ENCODE measurements around the gene CCDC3. TPM values are rescaled to one million over a fixed set of nuclear protein-coding genes. Genes with fewer than 3 reads are reported as not detected.
A peak's percentile ranks its signal among the peaks of the same experiment; 100 is the strongest.

The CCDC3 gene
- total and polyA plus RNA-seq, 5 experiments from 2014 or later: 0.10 TPM; not detected in 4

DNA sequence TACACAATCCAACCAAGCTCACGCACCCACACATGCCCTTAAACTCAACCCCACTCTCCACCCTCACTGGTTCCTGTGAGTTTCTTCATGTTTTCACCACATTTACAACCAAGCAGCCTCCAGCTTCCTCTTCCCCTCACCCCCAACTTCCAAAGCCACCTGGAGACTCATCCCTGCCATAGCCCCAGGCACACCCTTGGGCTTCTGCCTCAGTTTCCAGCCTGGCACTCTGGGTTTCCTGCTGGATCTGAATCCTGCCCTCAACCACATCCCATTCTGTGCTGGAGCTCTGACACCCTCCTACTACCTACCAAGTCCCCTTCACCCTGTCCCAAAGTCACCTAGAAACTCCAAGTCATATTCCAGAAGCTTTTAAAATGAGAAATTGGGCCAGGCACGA lies 29.4 kb downstream of the CCDC3 start:
- ATAC-seq (no peak), DNase-seq (no peak)
- H3K4me1 Mint-ChIP-seq: no peaks in the 10 kb centered on the region
- no peak overlapping the region for H3K4me3 Mint-ChIP-seq
- peaks cover 5 to 21% (median 16%) of the 10 kb centered on the region in 9 donors for H3K9me3 Mint-ChIP-seq
- H3K36me3 Mint-ChIP-seq: peaks cover 2 to 18% (median 2%) of the 10 kb centered on the region in 3 donors
- peaks cover 11 to 27% (median 15%) of the 10 kb centered on the region in 5 donors for H3K27me3 Mint-ChIP-seq
- H3K27ac Mint-ChIP-seq: peak overlapping the region in 1 of 10 donors; percentile 70
- POLR2A ChIA-PET: no interaction called here

- peaks cover 2 to 22% (median 2%) of the 10 kb centered on the region in 3 donors for H3K36me3 Mint-ChIP-seq
- ATAC-seq: no peak
- no peak overlapping the region for H3K27ac Mint-ChIP-seq
- POLR2A ChIA-PET: interaction anchor here (0.6 to 0.7 kb wide), 2 partner anchors 82 to 1689 kb away, joined by 5 to 9 read pairs; no protein-coding TSS in a partner anchor
- H3K4me1 Mint-ChIP-seq: no peaks in the 10 kb centered on the region
- DNase-seq: no peak
- H3K27me3 Mint-ChIP-seq: peaks cover 9 to 24% (median 11%) of the 10 kb centered on the region in 5 donors
- no peak overlapping the region for H3K4me3 Mint-ChIP-seq
- H3K9me3 Mint-ChIP-seq: peaks cover 11 to 31% (median 23%) of the 10 kb centered on the region in 9 donors
Observed at GRCh38 chr10:12971001-12971788, 30.3 kb downstream of the CCDC3 start.

DNA sequence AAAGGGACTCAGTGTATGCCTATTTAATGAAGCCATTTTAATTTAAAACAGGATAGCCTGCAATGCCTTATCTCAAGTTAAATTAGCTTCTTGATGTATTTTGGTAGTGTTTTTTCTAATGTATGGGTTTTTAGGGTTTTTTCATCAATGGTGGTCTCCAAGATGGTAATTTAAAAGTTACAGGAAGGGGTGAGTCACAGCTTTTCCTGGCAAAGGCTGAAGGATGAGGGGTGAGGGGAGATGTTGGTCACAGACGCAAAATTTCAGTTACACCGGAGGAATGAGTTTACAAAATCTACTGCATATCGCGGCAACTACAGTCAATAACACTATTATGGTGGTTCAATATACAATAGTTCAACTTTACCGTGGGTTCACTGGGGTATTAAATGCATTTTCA lies 31.6 kb downstream of the CCDC3 start:
- no peak overlapping the region for H3K27ac Mint-ChIP-seq

GRCh38 chr10:12966067-12966466 lies 35.4 kb downstream of the CCDC3 start:
- POLR2A ChIA-PET: no interaction called here
- ATAC-seq (no peak), DNase-seq (no peak)
- Mint-ChIP-seq H3K27ac (no peak overlapping the region), H3K4me1 (no peaks in the 10 kb centered on the region), H3K4me3 (no peak overlapping the region), H3K36me3 (peaks cover 2 to 27% (median 2%) of the 10 kb centered on the region in 3 donors), H3K9me3 (peaks cover 11 to 31% (median 23%) of the 10 kb centered on the region in 9 donors), H3K27me3 (peaks cover 0 to 19% (median 7%) of the 10 kb centered on the region in 5 donors)

More for the DNA sequence above, 31.6 kb downstream of the CCDC3 start:
- Mint-ChIP-seq H3K9me3 (peaks cover 11 to 31% (median 23%) of the 10 kb centered on the region in 9 donors), H3K36me3 (peaks cover 2 to 27% (median 2%) of the 10 kb centered on the region in 3 donors), H3K4me1 (no peaks in the 10 kb centered on the region), H3K27me3 (peaks cover 8 to 14% (median 9%) of the 10 kb centered on the region in 5 donors), H3K4me3 (no peak overlapping the region)
- no peak for DNase-seq
- ATAC-seq: no peak
- POLR2A ChIA-PET: interaction anchor here (1.0 kb wide), 1 partner anchor 13 kb away, joined by 5 read pairs; no protein-coding TSS in a partner anchor

GRCh38 chr10:12965571-12965970 lies 35.9 kb downstream of the CCDC3 start:
- peaks cover 0 to 20% (median 10%) of the 10 kb centered on the region in 5 donors for H3K27me3 Mint-ChIP-seq
- H3K9me3 Mint-ChIP-seq: peaks cover 11 to 31% (median 23%) of the 10 kb centered on the region in 9 donors
- H3K27ac Mint-ChIP-seq: no peak overlapping the region
- no peaks in the 10 kb centered on the region for H3K4me1 Mint-ChIP-seq
- H3K4me3 Mint-ChIP-seq: no peak overlapping the region
- H3K36me3 Mint-ChIP-seq: peaks cover 2 to 27% (median 2%) of the 10 kb centered on the region in 3 donors
- DNase-seq (no peak), ATAC-seq (no peak)
- POLR2A ChIA-PET: no interaction called here

DNA sequence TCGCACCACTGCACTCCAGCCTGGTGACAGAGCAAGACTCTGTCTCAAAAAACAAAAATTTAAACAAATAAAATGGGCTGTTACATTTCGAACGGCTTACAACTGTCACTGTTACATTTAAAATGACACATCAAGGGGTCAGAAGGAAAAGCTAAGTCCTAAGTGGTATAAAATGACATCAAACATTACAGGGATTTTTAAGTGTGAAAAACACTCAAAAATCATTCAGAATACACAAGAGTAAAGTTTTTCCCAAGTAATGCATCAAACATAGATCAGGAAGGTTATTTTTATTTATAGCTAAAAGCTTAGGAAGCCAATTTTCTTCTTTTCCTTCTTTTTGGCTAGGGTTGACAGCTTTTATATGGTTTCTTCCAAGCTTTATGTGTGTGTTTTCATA lies 39.0 kb downstream of the CCDC3 start:
- ATAC-seq (no peak), DNase-seq (no peak)
- H3K36me3 Mint-ChIP-seq: peaks cover 0 to 14% (median 2%) of the 10 kb centered on the region in 3 donors
- H3K27me3 Mint-ChIP-seq: peaks cover 0 to 18% (median 12%) of the 10 kb centered on the region in 5 donors
- no peak overlapping the region for H3K4me3 Mint-ChIP-seq
- POLR2A ChIA-PET: no interaction called here
- peaks cover 6 to 19% (median 10%) of the 10 kb centered on the region in 9 donors for H3K9me3 Mint-ChIP-seq
- no peaks in the 10 kb centered on the region for H3K4me1 Mint-ChIP-seq
- no peak overlapping the region for H3K27ac Mint-ChIP-seq

DNA sequence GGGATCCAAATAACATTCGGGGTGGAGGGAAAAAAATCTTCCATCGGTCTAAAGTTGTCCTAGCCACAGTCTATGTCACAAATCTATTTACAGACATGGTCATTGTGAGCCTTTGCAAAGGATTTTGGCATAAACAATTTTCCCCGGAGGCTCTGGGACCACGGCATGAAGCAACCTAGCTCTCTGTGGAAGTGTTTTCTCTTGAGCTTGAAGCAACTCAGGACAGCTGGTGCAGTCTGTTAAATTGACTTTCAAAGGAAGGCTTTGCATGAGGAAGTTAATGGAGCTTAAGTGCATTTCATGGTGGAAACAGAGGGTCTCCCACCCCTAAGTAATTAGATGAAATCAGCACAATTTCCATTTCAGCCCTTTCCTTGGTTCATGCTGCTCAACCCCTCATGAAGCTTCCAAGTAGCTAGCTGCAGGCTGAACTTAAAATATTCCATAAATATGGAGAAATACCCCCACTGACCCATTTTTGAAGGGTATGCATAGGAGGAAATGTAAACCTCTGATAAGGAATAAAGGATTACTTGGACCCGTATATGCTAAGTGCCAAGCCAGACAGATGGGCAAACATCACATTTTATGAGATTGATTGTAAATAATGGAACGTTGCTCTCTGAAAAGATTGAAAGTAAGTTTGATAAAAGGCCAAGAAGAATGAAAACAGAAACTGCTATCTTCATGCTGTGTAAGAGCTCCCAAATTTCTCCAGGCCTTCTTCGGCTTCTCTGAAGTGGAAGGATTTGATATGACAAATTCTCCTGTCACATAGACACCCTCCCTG lies 39.9 kb downstream of the CCDC3 start:
- POLR2A ChIA-PET: no interaction called here
- Mint-ChIP-seq H3K27ac (no peak overlapping the region), H3K36me3 (peaks cover 0 to 13% (median 0%) of the 10 kb centered on the region in 3 donors), H3K4me1 (no peaks in the 10 kb centered on the region), H3K9me3 (peaks cover 0 to 17% (median 1%) of the 10 kb centered on the region in 9 donors), H3K27me3 (peaks cover 0 to 19% (median 10%) of the 10 kb centered on the region in 5 donors), H3K4me3 (no peak overlapping the region)
- ATAC-seq: no peak
- no peak for DNase-seq

DNA sequence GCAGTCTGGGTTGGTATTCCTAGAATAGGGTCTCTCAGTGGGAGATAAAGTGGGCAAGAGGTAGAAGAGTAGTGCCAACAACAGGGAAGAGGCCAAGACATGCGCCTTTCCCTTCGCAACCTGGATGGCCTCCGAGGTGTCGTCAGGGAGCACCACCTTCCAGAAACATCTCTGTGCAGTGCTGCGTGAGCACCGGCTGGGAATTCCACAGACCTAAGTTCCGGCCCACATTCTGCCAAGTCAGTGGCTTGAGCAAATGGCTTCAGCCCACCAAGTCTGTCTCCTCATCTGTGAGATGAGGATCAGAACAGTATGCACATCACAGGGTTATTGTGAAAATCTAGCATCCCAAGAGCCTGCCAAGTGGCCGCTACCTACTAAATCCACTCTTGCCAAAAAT lies 40.6 kb downstream of the CCDC3 start:
- H3K36me3 Mint-ChIP-seq: peaks cover 0 to 13% (median 0%) of the 10 kb centered on the region in 3 donors
- no peak for DNase-seq
- no peaks in the 10 kb centered on the region for H3K4me1 Mint-ChIP-seq
- no peak for ATAC-seq
- H3K27me3 Mint-ChIP-seq: peaks cover 0 to 19% (median 10%) of the 10 kb centered on the region in 5 donors
- H3K9me3 Mint-ChIP-seq: peaks cover 0 to 13% (median 0%) of the 10 kb centered on the region in 9 donors
- no peak overlapping the region for H3K4me3 Mint-ChIP-seq
- POLR2A ChIA-PET: no interaction called here
- H3K27ac Mint-ChIP-seq: no peak overlapping the region

- H3K4me3 Mint-ChIP-seq: no peak overlapping the region
- no peaks in the 10 kb centered on the region for H3K4me1 Mint-ChIP-seq
- peaks cover 0 to 19% (median 10%) of the 10 kb centered on the region in 5 donors for H3K27me3 Mint-ChIP-seq
- POLR2A ChIA-PET: no interaction called here
- DNase-seq (no peak), ATAC-seq (no peak)
- H3K9me3 Mint-ChIP-seq: peaks cover 0 to 13% (median 0%) of the 10 kb centered on the region in 9 donors
- peaks cover 0 to 10% (median 0%) of the 10 kb centered on the region in 3 donors for H3K36me3 Mint-ChIP-seq
- no peak overlapping the region for H3K27ac Mint-ChIP-seq
Observed at GRCh38 chr10:12960334-12960898, 41.1 kb downstream of the CCDC3 start.

- H3K27ac Mint-ChIP-seq: no peak overlapping the region
- peaks cover 0 to 11% (median 10%) of the 10 kb centered on the region in 5 donors for H3K27me3 Mint-ChIP-seq
- POLR2A ChIA-PET: no interaction called here
- ATAC-seq (no peak), DNase-seq (no peak)
- H3K36me3 Mint-ChIP-seq: peaks cover 0 to 9% (median 0%) of the 10 kb centered on the region in 3 donors
- H3K4me3 Mint-ChIP-seq: no peak overlapping the region
- peaks cover 0 to 21% (median 10%) of the 10 kb centered on the region in 9 donors for H3K9me3 Mint-ChIP-seq
- H3K4me1 Mint-ChIP-seq: no peaks in the 10 kb centered on the region
Observed at GRCh38 chr10:12958546-12959110, 42.9 kb downstream of the CCDC3 start.

DNA sequence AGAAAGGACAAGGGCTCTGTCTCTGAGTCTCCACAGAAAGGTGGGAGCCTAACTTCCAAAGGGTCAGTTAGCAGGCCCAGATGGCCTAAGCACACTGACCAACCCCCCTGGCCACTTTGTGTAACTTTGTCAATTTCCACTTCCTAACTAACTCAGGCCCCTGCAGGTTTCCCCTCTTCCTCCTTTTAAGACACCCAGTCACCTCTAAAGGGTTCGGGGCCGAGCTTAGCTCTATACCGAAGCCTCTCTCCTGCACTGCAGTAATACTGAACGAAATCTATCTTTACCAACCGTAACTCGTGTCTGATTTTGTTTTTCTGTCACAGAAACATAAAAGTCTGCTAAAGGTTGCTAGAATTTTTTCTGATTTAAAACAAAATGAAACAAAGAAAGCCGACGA lies 44.4 kb downstream of the CCDC3 start:
- no peak overlapping the region for H3K4me3 Mint-ChIP-seq
- DNase-seq: no peak
- peaks cover 0 to 19% (median 0%) of the 10 kb centered on the region in 3 donors for H3K36me3 Mint-ChIP-seq
- ATAC-seq: no peak
- no peaks in the 10 kb centered on the region for H3K4me1 Mint-ChIP-seq
- POLR2A ChIA-PET: no interaction called here
- H3K27me3 Mint-ChIP-seq: peaks cover 0 to 10% (median 8%) of the 10 kb centered on the region in 5 donors
- peaks cover 4 to 37% (median 23%) of the 10 kb centered on the region in 9 donors for H3K9me3 Mint-ChIP-seq
- peak overlapping the region in 1 of 10 donors; percentile 35 for H3K27ac Mint-ChIP-seq

DNA sequence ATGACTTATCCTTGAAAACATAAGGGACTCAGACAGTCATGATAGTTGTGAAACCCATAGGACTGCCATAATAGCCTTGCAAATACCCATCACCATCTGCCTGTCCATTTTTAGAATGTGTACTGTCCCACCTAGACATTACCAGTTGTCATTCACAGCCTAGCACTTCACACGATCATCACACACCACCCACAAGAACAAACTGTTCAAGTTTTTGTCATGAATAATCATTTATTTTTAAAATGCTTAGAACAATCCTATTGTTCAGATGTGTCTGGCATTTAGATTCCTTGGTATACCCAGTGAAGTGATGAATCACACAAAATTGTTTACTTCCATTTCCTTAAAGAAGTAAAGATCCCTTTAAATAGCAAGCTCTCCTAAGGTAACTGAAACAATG lies 46.6 kb downstream of the CCDC3 start:
- Mint-ChIP-seq H3K27me3 (peaks cover 0 to 10% (median 4%) of the 10 kb centered on the region in 5 donors), H3K9me3 (peaks cover 4 to 40% (median 23%) of the 10 kb centered on the region in 9 donors), H3K4me3 (no peak overlapping the region), H3K4me1 (no peaks in the 10 kb centered on the region), H3K27ac (no peak overlapping the region), H3K36me3 (peaks cover 0 to 19% (median 0%) of the 10 kb centered on the region in 3 donors)
- POLR2A ChIA-PET: no interaction called here
- DNase-seq: no peak
- ATAC-seq: no peak
